ENCODE measurements around the gene S100A3. TPM values are rescaled to one million over a fixed set of nuclear protein-coding genes. Genes with fewer than 3 reads are reported as not detected.

S100A3 gene
- total and polyA plus RNA-seq, 7 donors = 0.34 to 6.6 (median 1.1) TPM

- H3K27me3 ChIP-seq (ENCODE audit: insufficient read depth in 3 of 3, low read length in 2 of 3) = no peaks in the 10 kb centered on the region
- intact Hi-C loops (cut with DNase I) = no loop called here
- no peak for TF ChIP-seq CTCF (IDR thresholded peaks at IDR 0.05)
- H3K36me3 ChIP-seq (ENCODE audit: insufficient read depth in 1 of 2, low read depth in 1 of 2) = no peaks in the 10 kb centered on the region
- peaks cover 17% of the 10 kb centered on the region for H3K4me1 ChIP-seq
- no peak overlapping the region for H3K27ac ChIP-seq
- 70 to 84% (median 73%) methylated on average over 14 of the region's 14 CpGs for WGBS, 3 donors
- H3K9me3 ChIP-seq = no peaks in the 10 kb centered on the region
- no peak for DNase-seq
- H3K4me3 ChIP-seq = no peak overlapping the region
- ATAC-seq = no peak
These were observed 2.1 kb downstream of the S100A3 start for GRCh38 chr1:153546796-153547559.

- ATAC-seq (no peak), DNase-seq (no peak)
- intact Hi-C loops (cut with DNase I) = no loop called here
- H3K4me3 ChIP-seq = peak overlapping the region; percentile 60
- H3K27me3 ChIP-seq (ENCODE audit: insufficient read depth in 3 of 3, low read length in 2 of 3) = no peaks in the 10 kb centered on the region
- H3K4me1 ChIP-seq = peaks cover 17% of the 10 kb centered on the region
- no peak overlapping the region for H3K27ac ChIP-seq
- TF ChIP-seq CTCF (IDR thresholded peaks at IDR 0.05) = no peak
- no peaks in the 10 kb centered on the region for H3K9me3 ChIP-seq
- 82 to 86% (median 84%) methylated on average over 8 of the region's 8 CpGs for WGBS, 3 donors
- H3K36me3 ChIP-seq (ENCODE audit: insufficient read depth in 1 of 2, low read depth in 1 of 2) = no peaks in the 10 kb centered on the region
These were observed 2.7 kb downstream of the S100A3 start for GRCh38 chr1:153546371-153546770.

- peaks cover 17% of the 10 kb centered on the region for H3K4me1 ChIP-seq
- intact Hi-C loops (cut with DNase I) = no loop called here
- H3K4me3 ChIP-seq = peak within 1 kb of the TSS; percentile 60
- H3K27me3 ChIP-seq (ENCODE audit: insufficient read depth in 3 of 3, low read length in 2 of 3) = no peaks in the 10 kb centered on the region
- no peaks in the 10 kb centered on the region for H3K9me3 ChIP-seq
- H3K36me3 ChIP-seq (ENCODE audit: insufficient read depth in 1 of 2, low read depth in 1 of 2) = no peaks in the 10 kb centered on the region
- 38 to 49% (median 41%) methylated on average over 19 of the region's 19 CpGs for WGBS, 3 donors
- DNase-seq (peak; percentile 92 to 93), ATAC-seq (peak; percentile 71 to 88 (median 82))
- no peak for TF ChIP-seq CTCF (IDR thresholded peaks at IDR 0.05)
- peak within 1 kb of the TSS; percentile 65 for H3K27ac ChIP-seq
These were observed 3.7 kb downstream of the S100A3 start, which contains the start of gene S100A4 for GRCh38 chr1:153545067-153546055. Gene S100A4 (minus strand): TSS chr1:153545806. CDS start chr1:153544794, 1,012 bp downstream.

GRCh38 chr1:153544453-153545066 lies 4.5 kb downstream of the S100A3 start:
- no peak for TF ChIP-seq CTCF (IDR thresholded peaks at IDR 0.05)
- H3K9me3 ChIP-seq = no peaks in the 10 kb centered on the region
- DNase-seq (no peak), ATAC-seq (peak in 1 of 4 donors; percentile 3)
- H3K4me3 ChIP-seq = peak overlapping the region; percentile 60
- no peaks in the 10 kb centered on the region for H3K36me3 ChIP-seq (ENCODE audit: insufficient read depth in 1 of 2, low read depth in 1 of 2)
- 36 to 54% (median 36%) methylated on average over 10 of the region's 10 CpGs for WGBS, 3 donors
- no peaks in the 10 kb centered on the region for H3K27me3 ChIP-seq (ENCODE audit: insufficient read depth in 3 of 3, low read length in 2 of 3)
- peak overlapping the region; percentile 65 for H3K27ac ChIP-seq
- H3K4me1 ChIP-seq = peaks cover 14% of the 10 kb centered on the region
- intact Hi-C loops (cut with DNase I) = no loop called here

Measured in psoas muscle (tissue), 8 donors.